Ishikawa (cell line): ENCODE results near the gene PDS5A.

Experiments used
- CEBPB ChIP-seq: IDR thresholded peaks from 2 replicates; pipeline ENCODE4 v1.6.1; 2012
- CREB1 ChIP-seq: IDR thresholded peaks from 2 replicates; pipeline ENCODE4 v1.6.1; 2012; ENCODE audit warnings: low read depth
- EGR1 ChIP-seq: IDR thresholded peaks from 2 replicates; pipeline ENCODE4 v1.6.1; 2012
- EP300 ChIP-seq: IDR thresholded peaks from 2 replicates; pipeline ENCODE4 v1.6.1; 2012; ENCODE audit warnings: borderline replicate concordance
- FOXM1 ChIP-seq: IDR thresholded peaks from 2 replicates; pipeline ENCODE4 v1.6.1; 2012; ENCODE audit warnings: low read depth, borderline replicate concordance
- MAX ChIP-seq: IDR thresholded peaks from 2 replicates; pipeline ENCODE4 v1.6.1; 2012
- NFIC ChIP-seq: IDR thresholded peaks from 2 replicates; pipeline ENCODE4 v1.6.1; 2012
- RAD21 ChIP-seq: IDR thresholded peaks from 2 replicates; pipeline ENCODE4 v1.6.1; 2012; ENCODE audit warnings: low read depth
- REST ChIP-seq: IDR thresholded peaks from 2 replicates; pipeline ENCODE4 v1.6.1; 2012; ENCODE audit warnings: low read depth, mild to moderate bottlenecking
- TAF1 ChIP-seq: IDR thresholded peaks from 2 replicates; pipeline ENCODE4 v1.6.1; 2012; ENCODE audit warnings: low read depth, mild to moderate bottlenecking
- TCF12 ChIP-seq: IDR thresholded peaks from 2 replicates; pipeline ENCODE4 v1.6.1; 2012; ENCODE audit warnings: low read depth
- TEAD4 ChIP-seq: IDR thresholded peaks from 2 replicates; pipeline ENCODE4 v1.6.1; 2012
- USF1 ChIP-seq: IDR thresholded peaks from 2 replicates; pipeline ENCODE4 v1.6.1; 2012
- YY1 ChIP-seq: IDR thresholded peaks from 2 replicates; pipeline ENCODE4 v1.6.1; 2012; ENCODE audit warnings: low read depth
- ZBTB7A ChIP-seq: IDR thresholded peaks from 2 replicates; pipeline ENCODE4 v1.6.1; 2012; ENCODE audit warnings: low read depth

The PDS5A gene

GRCh38 chr4:39936565-39937418 is 40.9 kb downstream of the PDS5A start:
- TF ChIP-seq TCF12 (no peak), FOXM1 (no peak), TAF1 (no peak), CREB1 (no peak), RAD21 (no peak), USF1 (no peak), YY1 (no peak), EGR1 (no peak), TEAD4 (no peak), CEBPB (no peak), MAX (no peak), ZBTB7A (no peak), EP300 (no peak), REST (no peak), NFIC (no peak)

- TF ChIP-seq EGR1, result no peak
- TF ChIP-seq TCF12, result no peak
- no peak for TF ChIP-seq TAF1
- TF ChIP-seq REST, result no peak
- TF ChIP-seq ZBTB7A, result no peak
- TF ChIP-seq RAD21, result no peak
- no peak for TF ChIP-seq MAX
- no peak for TF ChIP-seq FOXM1
- TF ChIP-seq YY1, result no peak
- no peak for TF ChIP-seq CREB1
- no peak for TF ChIP-seq USF1
- TF ChIP-seq TEAD4, result no peak
- no peak for TF ChIP-seq NFIC
- TF ChIP-seq CEBPB, result no peak
- no peak for TF ChIP-seq EP300
Measured at GRCh38 chr4:39933671-39934590, 43.8 kb downstream of the PDS5A start.

GRCh38 chr4:39932776-39933402 is 44.8 kb downstream of the PDS5A start:
- TF ChIP-seq CEBPB, result no peak
- no peak for TF ChIP-seq REST
- no peak for TF ChIP-seq YY1
- TF ChIP-seq EP300, result no peak
- TF ChIP-seq RAD21, result no peak
- no peak for TF ChIP-seq NFIC
- TF ChIP-seq TCF12, result no peak
